HG03354 (cell line): Measurements from ENCODE around the gene PSMG3.
"Not testable (repeated sequence)": the region's sequence is repeated elsewhere in the genome, so short reads cannot be mapped to it uniquely, and the experiment has no call there.

Experiments
- ATAC-seq: cut with Tn5 transposase; IDR thresholded peaks from one replicate; pipeline ENCODE4 v1.9.1; 2021; ENCODE audit warnings: mild to moderate bottlenecking; ENCODE audit not compliant: unreplicated experiment, poor library complexity, severe bottlenecking

The PSMG3 gene

GRCh38 chr7:1583241-1583930 is 13.6 kb upstream of the PSMG3 start:
- ATAC-seq: not testable (repeated sequence)

- no peak for ATAC-seq
Measured at GRCh38 chr7:1580422-1581030, 10.7 kb upstream of the PSMG3 start.

- no peak for ATAC-seq
Measured at GRCh38 chr7:1579481-1580421, 9.9 kb upstream of the PSMG3 start.

- no peak for ATAC-seq
Measured at GRCh38 chr7:1578513-1578912, 8.7 kb upstream of the PSMG3 start.

GRCh38 chr7:1576521-1577253 is 6.9 kb upstream of the PSMG3 start:
- no peak for ATAC-seq

- ATAC-seq: no peak
Measured at GRCh38 chr7:1575809-1576208, 6.0 kb upstream of the PSMG3 start.

GRCh38 chr7:1572111-1572822 is 2.4 kb upstream of the PSMG3 start:
- no peak for ATAC-seq

- no peak for ATAC-seq
Measured at GRCh38 chr7:1569440-1569832, 396 bp downstream of the PSMG3 start.

- ATAC-seq: no peak
Measured at GRCh38 chr7:1569016-1569415, 816 bp downstream of the PSMG3 start.

- ATAC-seq: no peak
Measured at GRCh38 chr7:1567896-1568510, 1.8 kb downstream of the PSMG3 start.

- ATAC-seq: no peak
Measured at GRCh38 chr7:1567049-1567771, 2.6 kb downstream of the PSMG3 start.

GRCh38 chr7:1566687-1567048 is 3.2 kb downstream of the PSMG3 start:
- ATAC-seq: no peak

- no peak for ATAC-seq
Measured at GRCh38 chr7:1564603-1565022, 5.2 kb downstream of the PSMG3 start.

- no peak for ATAC-seq
Measured at GRCh38 chr7:1563981-1564602, 5.7 kb downstream of the PSMG3 start.

GRCh38 chr7:1562597-1563051 is 7.2 kb downstream of the PSMG3 start:
- ATAC-seq: no peak

GRCh38 chr7:1562116-1562515 is 7.7 kb downstream of the PSMG3 start:
- no peak for ATAC-seq

GRCh38 chr7:1561036-1561940 is 8.5 kb downstream of the PSMG3 start:
- no peak for ATAC-seq
